HL-60/S4 (cell line): Measurements from ENCODE around the gene TLR8.

Experiments used
- in situ Hi-C: fragments of 300-500 bp; cut with MboI; formaldehyde crosslinking; loops from 2 replicates; pipeline ENCODE4 v1.14.3; 2022; ENCODE audit warnings: low sequenced_read_pairs

The TLR8 gene

GRCh38 chrX:12963210-12963850, 56.9 kb downstream of the TLR8 start:
- in situ Hi-C loops = loop anchor here (25.0 kb wide), 1 partner anchor 524 kb away; no protein-coding TSS in a partner anchor

- in situ Hi-C loops = loop anchor here (25.0 kb wide), 1 partner anchor 522 kb away; no protein-coding TSS in a partner anchor
Observed at GRCh38 chrX:12965131-12965940, 58.9 kb downstream of the TLR8 start.

GRCh38 chrX:12966151-12966550, 59.7 kb downstream of the TLR8 start:
- in situ Hi-C loops = loop anchor here (25.0 kb wide), 1 partner anchor 521 kb away; no protein-coding TSS in a partner anchor

GRCh38 chrX:12967711-12968465, 61.5 kb downstream of the TLR8 start:
- in situ Hi-C loops = loop anchor here (25.0 kb wide), 1 partner anchor 519 kb away; no protein-coding TSS in a partner anchor

- in situ Hi-C loops = loop anchor here (25.0 kb wide), 1 partner anchor 517 kb away; no protein-coding TSS in a partner anchor
Observed at GRCh38 chrX:12970691-12971202, 64.3 kb downstream of the TLR8 start.

- in situ Hi-C loops = loop anchor here (25.0 kb wide), 1 partner anchor 516 kb away; no protein-coding TSS in a partner anchor
Observed at GRCh38 chrX:12971282-12972003, 65.0 kb downstream of the TLR8 start.

GRCh38 chrX:12972243-12972642, 65.8 kb downstream of the TLR8 start:
- in situ Hi-C loops = loop anchor here (25.0 kb wide), 1 partner anchor 515 kb away; no protein-coding TSS in a partner anchor
